BJ (cell line): ENCODE data around the gene HRH2. TPM values are rescaled to one million over a fixed set of nuclear protein-coding genes. Genes with fewer than 3 reads are reported as not detected.

Experiments
- CTCF ChIA-PET: fragments of 350-600 bp; formaldehyde crosslinking; extraction: SDS; loops from one replicate; lab custom pipeline; 2021; ENCODE audit warnings: antibody characterized with exemption, inconsistent platforms; lab: Yijun Ruan, JAX
- POLR2A ChIA-PET: fragments of 300-600 bp; sonication (Branson Sonifier 250); formaldehyde crosslinking; extraction: SDS; loops from one replicate; lab custom pipeline; 2021; ENCODE audit warnings: antibody characterized with exemption; lab: Charles Lee
- DNase-seq: peaks from one replicate; pipeline ENCODE4 v3.0.0-alpha.2; 2011; ENCODE audit warnings: low read depth
- H3K27me3 ChIP-seq: 2 replicates; pipeline ENCODE4 v1.6.0; 2011; ENCODE audit warnings: low read length; ENCODE audit not compliant: control insufficient read depth, insufficient read depth
- H3K36me3 ChIP-seq: 2 replicates; pipeline ENCODE4 v1.5.1; 2011; ENCODE audit warnings: low read length; ENCODE audit not compliant: control insufficient read depth, insufficient read depth
- H3K4me3 ChIP-seq: 2 replicates; pipeline ENCODE4 v1.5.1; 2011; ENCODE audit warnings: low read depth, mild to moderate bottlenecking, control low read depth, low read length
- CTCF ChIP-seq: IDR thresholded peaks from 2 replicates; pipeline ENCODE4 v1.5.1; 2011; ENCODE audit warnings: low read depth, mild to moderate bottlenecking, control low read depth, inconsistent platforms, low read length, moderate library complexity; ENCODE audit not compliant: insufficient read depth
- polyA plus RNA-seq: library from polyadenylated mRNA; depleted of rRNA; stranded (reverse); fragments of >200 nt; gene quantifications from 2 replicates; pipeline ENCODE4 v1.2.3, GENCODE V29; 2011

Gene HRH2
- polyA plus RNA-seq, 1 experiment, result not detected

- no peak for TF ChIP-seq CTCF
- no peaks in the 10 kb centered on the region for H3K36me3 ChIP-seq
- no peak for DNase-seq
- H3K4me3 ChIP-seq, result no peak overlapping the region
- CTCF ChIA-PET, result no interaction called here
- no peaks in the 10 kb centered on the region for H3K27me3 ChIP-seq
- POLR2A ChIA-PET, result no interaction called here
These were observed 74.0 kb downstream of the HRH2 start for GRCh38 chr5:175731756-175732465.

- CTCF ChIA-PET, result interaction anchor here (0.6 kb wide), 1 partner anchor 683 kb away, joined by 3 read pairs; no protein-coding TSS in a partner anchor
- DNase-seq, result no peak
- POLR2A ChIA-PET, result no interaction called here
- Histone ChIP-seq H3K36me3 (no peaks in the 10 kb centered on the region), H3K27me3 (no peaks in the 10 kb centered on the region), H3K4me3 (no peak overlapping the region)
- TF ChIP-seq CTCF, result no peak
These were observed 75.1 kb downstream of the HRH2 start for GRCh38 chr5:175733017-175733416.

GRCh38 chr5:175734016-175734415, 76.1 kb downstream of the HRH2 start:
- Histone ChIP-seq H3K36me3 (no peaks in the 10 kb centered on the region), H3K4me3 (no peak overlapping the region), H3K27me3 (no peaks in the 10 kb centered on the region)
- TF ChIP-seq CTCF, result no peak
- POLR2A ChIA-PET, result no interaction called here
- no peak for DNase-seq
- CTCF ChIA-PET, result no interaction called here

- DNase-seq, result no peak
- H3K4me3 ChIP-seq, result no peak overlapping the region
- H3K36me3 ChIP-seq, result no peaks in the 10 kb centered on the region
- no peaks in the 10 kb centered on the region for H3K27me3 ChIP-seq
- no peak for TF ChIP-seq CTCF
- CTCF ChIA-PET, result no interaction called here
- POLR2A ChIA-PET, result no interaction called here
These were observed 76.6 kb downstream of the HRH2 start for GRCh38 chr5:175734501-175734900.

GRCh38 chr5:175735701-175736100, 77.8 kb downstream of the HRH2 start:
- Histone ChIP-seq H3K4me3 (no peak overlapping the region), H3K36me3 (no peaks in the 10 kb centered on the region), H3K27me3 (no peaks in the 10 kb centered on the region)
- ChIA-PET POLR2A (no interaction called here), CTCF (no interaction called here)
- no peak for DNase-seq
- TF ChIP-seq CTCF, result no peak
